GM18870 (cell line): ENCODE measurements around the gene TMEM45B.
"Not testable (repeated sequence)": the region's sequence is repeated elsewhere in the genome, so short reads cannot be mapped to it uniquely, and the experiment has no call there.

ENCODE experiments used
- ATAC-seq: cut with Tn5 transposase; IDR thresholded peaks from one replicate; pipeline ENCODE4 v1.9.1; 2021; ENCODE audit warnings: moderate library complexity; ENCODE audit not compliant: unreplicated experiment

TMEM45B gene

GRCh38 chr11:129804012-129804411, 11.6 kb upstream of the TMEM45B start:
- no peak for ATAC-seq

GRCh38 chr11:129808241-129808640, 7.4 kb upstream of the TMEM45B start:
- ATAC-seq, result not testable (repeated sequence)

GRCh38 chr11:129813231-129813791, 2.3 kb upstream of the TMEM45B start:
- ATAC-seq, result no peak

- ATAC-seq, result no peak
Measured at GRCh38 chr11:129814244-129815014, 1.2 kb upstream of the TMEM45B start.

GRCh38 chr11:129817534-129818051, 1.9 kb downstream of the TMEM45B start:
- ATAC-seq, result no peak

GRCh38 chr11:129818236-129818635, 2.6 kb downstream of the TMEM45B start:
- ATAC-seq, result not testable (repeated sequence)

- ATAC-seq, result no peak
Measured at GRCh38 chr11:129819237-129819636, 3.6 kb downstream of the TMEM45B start.

GRCh38 chr11:129820228-129820627, 4.6 kb downstream of the TMEM45B start:
- not testable (repeated sequence) for ATAC-seq

- not testable (repeated sequence) for ATAC-seq
Measured at GRCh38 chr11:129823281-129823680, 7.6 kb downstream of the TMEM45B start.

GRCh38 chr11:129823799-129824198, 8.2 kb downstream of the TMEM45B start:
- not testable (repeated sequence) for ATAC-seq

- no peak for ATAC-seq
Measured at GRCh38 chr11:129825380-129825779, 9.7 kb downstream of the TMEM45B start.

- ATAC-seq, result no peak
Measured at GRCh38 chr11:129828301-129828836, 12.7 kb downstream of the TMEM45B start.

GRCh38 chr11:129829497-129829896, 13.8 kb downstream of the TMEM45B start:
- ATAC-seq, result not testable (repeated sequence)

GRCh38 chr11:129831227-129831626, 15.6 kb downstream of the TMEM45B start:
- ATAC-seq, result not testable (repeated sequence)

- not testable (repeated sequence) for ATAC-seq
Measured at GRCh38 chr11:129833260-129833659, 17.6 kb downstream of the TMEM45B start.

GRCh38 chr11:129836423-129836891, 20.8 kb downstream of the TMEM45B start:
- not testable (repeated sequence) for ATAC-seq

- ATAC-seq, result no peak
Measured at GRCh38 chr11:129836979-129837378, 21.3 kb downstream of the TMEM45B start.

- ATAC-seq, result no peak
Measured at GRCh38 chr11:129840236-129840635, 24.6 kb downstream of the TMEM45B start.

- no peak for ATAC-seq
Measured at GRCh38 chr11:129842138-129842537, 26.5 kb downstream of the TMEM45B start.

- ATAC-seq, result no peak
Measured at GRCh38 chr11:129846508-129847335, 31.1 kb downstream of the TMEM45B start.

- ATAC-seq, result not testable (repeated sequence)
Measured at GRCh38 chr11:129847361-129847760, 31.7 kb downstream of the TMEM45B start.
